ENCODE data around the gene KLHL22.

- TF ChIP-seq CTCF (conservative IDR thresholded peaks at IDR 0.05; ENCODE audit: low read depth, low read length) (no peak), EZH2 (IDR thresholded peaks at IDR 0.05; ENCODE audit: borderline replicate concordance, low read depth, low read length, poor library complexity, severe bottlenecking) (no peak)
Measured at GRCh38 chr22:20528405-20528978, 32.9 kb upstream of the KLHL22 start.
